RPMI8226 (cell line): Measurements from ENCODE around the gene PTPRO.

Experiments
- DNase-seq: peaks from one replicate; pipeline ENCODE4 v3.0.0-alpha.2; 2015

PTPRO gene

DNA sequence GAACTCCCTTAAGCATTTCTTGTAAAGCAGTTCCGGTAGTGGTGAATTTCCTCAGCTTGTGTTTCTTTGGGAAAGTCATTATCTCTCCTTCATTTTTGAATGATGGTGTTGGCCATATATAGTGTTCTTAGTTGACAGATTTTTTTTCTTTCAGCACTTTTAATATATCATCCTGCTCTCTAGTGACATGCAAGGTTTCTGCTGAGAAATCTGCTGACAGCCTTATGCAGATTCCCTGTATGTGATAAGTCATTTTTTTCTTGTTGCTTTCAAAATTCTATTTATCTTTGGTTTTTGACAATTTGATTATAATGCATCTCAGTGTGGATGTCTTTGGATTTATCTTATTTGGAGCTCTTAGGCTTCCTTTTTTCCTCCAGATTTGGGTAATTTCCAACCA lies 135.7 kb downstream of the PTPRO start:
- no peak for DNase-seq

DNA sequence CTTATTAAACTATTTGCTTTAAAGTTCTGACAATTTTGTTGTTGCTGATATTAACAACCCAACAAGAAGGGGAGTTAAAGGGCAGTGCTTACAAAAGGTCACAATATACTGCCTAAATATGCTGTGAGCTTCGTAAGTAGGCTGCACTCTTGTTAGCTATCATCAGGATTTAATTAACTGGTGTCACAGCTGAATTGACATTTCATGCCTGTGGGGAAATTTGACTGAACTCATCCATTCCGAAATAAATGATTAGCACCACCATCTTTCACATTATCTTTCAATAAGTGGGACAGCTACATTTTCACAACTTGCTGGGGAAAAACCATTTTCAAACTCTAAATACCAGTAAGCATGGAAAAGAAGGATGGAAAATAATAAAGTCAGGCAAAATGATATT lies 146.6 kb downstream of the PTPRO start:
- no peak for DNase-seq

DNA sequence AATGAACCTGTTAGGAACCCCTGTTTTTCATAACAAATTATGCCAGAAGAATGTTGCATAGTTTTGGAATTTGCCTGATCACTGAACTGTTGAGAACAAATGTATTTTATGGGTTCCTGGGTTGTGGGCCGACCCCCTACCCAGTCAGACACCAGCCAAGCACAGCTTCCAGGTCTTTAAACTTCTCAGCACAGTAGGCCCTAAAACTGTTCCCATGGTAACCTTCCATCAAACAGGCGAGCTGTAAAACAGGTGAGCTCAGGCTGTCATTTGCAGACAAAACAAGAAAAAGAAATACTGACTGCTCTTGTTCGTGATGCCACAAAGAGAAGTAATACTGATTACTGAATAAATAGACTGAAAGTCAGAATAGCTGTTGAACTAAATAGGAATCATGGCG lies 147.0 kb downstream of the PTPRO start:
- no peak for DNase-seq

DNA sequence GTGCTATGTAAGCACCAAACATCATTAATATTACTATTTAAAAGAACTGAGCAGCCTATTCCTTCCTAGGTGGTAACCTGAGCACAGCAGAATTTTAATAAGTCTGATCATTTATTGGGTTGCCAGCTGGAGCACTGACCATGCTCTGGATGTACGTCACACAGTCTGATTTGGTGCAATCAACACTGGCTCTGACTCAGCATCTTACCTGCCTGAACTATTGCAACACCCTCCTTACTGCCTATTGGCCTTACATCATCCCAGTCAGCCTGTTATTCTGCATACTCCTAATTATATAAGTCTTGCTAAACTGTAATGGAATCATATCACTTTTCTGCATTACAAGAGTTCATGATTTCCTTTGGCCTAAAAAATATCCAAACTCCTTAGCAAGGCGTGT lies 149.7 kb downstream of the PTPRO start:
- no peak for DNase-seq

DNA sequence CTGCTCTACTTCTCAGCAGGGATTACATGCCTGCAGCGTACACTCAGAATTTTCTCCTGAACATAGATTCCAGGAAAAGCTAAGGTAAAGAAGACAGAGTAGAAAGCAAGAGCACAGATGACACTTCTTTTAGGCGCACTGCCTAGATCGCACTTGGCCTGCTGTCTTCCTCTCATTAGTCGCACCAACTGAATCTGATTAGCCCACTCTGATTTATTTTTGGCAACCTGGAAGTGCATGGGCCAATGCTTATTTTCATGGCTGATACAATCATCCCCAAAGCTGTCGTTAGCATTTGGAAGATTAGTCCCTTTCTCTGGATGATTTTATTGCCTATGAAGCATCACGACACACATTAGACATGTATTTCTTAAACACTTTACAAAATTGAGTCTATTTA lies 152.5 kb downstream of the PTPRO start:
- no peak for DNase-seq

DNA sequence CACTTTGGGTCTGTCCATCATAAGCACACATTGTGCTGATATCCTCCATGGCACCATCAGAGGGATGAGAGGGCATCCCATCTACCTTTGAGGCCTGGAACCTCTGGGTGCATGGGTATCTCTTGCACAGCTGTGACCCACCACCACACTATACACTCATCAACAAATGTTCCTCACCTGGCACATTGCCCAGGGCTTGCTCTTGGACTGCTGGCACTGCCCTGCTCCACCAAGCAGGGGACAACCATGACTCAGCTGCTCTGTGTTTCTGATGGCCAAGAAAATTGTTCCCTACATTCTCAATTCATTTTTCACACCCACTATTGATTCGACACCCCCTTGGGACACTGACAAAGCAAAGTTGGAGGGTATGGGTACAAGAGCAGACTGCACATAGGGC lies 155.5 kb downstream of the PTPRO start:
- DNase-seq = no peak

DNA sequence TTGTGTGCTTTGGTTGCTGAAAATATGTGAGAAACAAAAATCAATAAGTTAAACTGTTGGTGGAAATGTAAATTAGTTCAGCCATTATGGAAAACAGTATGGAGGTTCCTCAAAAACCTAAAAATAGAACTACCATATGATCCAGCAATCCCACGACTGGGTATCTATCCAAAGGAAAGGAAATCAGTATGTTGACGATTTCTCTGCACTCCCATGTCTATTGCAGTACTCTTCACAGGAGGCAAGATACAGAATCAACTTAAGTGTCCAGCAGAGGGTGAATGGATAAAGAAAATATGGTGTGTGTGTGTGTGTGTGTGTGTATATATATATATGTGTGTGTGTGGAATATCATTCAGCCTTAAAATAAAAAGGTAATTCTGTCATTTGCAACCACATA lies 159.5 kb downstream of the PTPRO start:
- no peak for DNase-seq

DNA sequence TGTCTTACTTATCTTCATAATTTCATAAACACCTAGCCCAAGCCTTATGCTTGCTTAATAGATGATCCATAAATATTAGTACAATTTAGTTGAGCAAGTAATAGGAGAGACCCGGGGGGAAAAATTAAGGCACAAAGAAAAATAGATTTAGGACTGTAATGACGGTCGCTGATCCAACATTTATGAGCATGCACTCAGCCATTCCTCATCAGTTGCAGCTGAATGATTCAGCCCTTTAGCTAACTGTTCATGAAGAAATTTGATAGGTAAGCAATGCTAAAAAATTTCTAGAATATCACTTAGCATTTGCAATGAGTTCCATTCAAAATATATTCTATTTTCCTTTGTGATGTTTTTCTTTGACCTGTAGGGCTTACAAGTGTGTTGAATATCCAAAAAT lies 163.2 kb downstream of the PTPRO start:
- DNase-seq = no peak

DNA sequence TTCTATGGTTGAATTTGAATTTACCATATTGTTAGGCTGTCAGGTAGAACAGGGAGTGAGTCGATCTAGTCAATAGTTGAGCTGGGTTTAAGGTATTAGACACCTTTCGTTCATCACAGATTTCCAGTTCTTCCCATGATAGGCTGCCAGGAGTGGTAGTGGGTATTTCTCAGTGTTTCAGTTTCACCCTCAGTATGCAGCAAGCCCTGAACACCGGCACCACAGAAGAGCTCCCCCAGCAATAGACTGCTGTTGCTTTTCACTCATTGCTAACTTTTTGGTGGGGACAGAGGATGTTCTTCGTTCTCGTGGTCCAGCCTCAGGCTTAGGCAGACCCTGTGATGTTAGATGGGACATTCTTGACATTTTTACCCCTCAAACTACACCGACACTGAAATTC lies 164.6 kb downstream of the PTPRO start:
- DNase-seq = no peak

DNA sequence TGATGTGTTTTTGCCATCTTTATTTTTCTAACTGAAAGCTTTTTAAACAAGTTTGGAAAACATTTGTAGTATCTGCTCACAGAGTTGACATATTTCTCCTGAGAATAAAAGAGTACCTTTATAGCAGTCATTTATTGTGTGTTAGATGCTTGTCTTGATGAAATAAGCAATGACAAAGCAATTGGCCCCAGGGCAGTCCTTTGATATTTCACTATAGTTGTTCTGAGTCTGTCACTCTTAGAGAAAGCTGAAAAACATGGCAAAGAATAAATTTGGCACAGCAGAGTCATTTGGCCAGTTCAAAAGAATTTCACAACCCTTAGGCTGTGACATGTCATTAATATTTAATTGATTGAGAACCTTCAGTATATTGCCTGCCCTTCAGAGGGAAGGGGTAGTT lies 166.2 kb downstream of the PTPRO start:
- DNase-seq = no peak

DNA sequence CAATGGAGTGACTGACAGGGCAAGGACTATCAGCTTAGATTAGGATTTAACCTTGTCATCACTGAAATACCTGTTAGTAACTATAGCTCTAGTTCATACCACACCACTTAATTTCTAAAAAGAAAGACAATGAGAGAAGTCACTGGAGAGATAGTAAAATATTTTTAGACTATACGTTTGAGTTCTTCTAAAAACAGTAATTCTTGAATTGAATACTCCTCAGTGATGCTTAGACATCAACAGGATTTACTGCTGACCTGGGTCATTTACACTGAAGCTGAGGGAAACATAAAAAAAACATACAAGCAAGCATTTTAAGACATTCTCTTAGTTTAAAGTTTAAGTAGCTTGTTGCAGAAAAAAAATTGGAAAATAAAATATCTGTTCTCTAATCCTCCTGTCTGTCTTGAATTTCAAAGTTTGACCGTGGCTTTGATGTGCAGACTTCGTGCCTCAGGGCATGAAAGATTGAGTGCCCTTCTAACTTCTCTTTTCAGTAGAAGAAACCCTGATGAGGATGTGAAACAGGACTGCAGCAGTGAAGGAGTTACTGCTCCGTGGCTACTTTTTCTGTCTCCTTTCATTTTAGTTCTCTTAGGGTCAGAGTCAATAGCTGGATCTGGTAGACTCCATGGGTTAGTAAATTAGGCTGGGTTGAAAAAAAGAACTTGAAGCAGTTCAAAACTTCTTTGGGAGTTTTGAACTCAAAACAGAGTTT lies 172.2 kb downstream of the PTPRO start:
- DNase-seq = peak; percentile 4

DNA sequence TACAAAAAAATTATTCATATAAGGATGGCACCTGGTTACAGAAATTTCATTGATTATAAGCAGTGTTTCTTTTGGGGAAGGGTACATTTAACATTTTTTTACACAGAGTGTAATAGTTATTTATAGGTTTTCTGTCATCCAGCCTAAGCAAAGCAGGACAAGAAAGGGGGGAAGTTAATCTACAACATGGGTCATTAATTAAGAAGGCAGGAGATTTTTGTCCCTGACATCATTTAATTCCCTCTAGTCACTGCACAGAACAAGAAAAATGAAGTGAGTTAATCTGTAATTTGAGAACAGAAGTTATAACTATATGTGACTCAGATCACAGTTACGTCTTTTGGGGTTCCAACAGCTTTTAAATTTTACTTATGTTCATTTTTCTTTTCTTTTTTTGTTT lies 173.4 kb downstream of the PTPRO start:
- no peak for DNase-seq

DNA sequence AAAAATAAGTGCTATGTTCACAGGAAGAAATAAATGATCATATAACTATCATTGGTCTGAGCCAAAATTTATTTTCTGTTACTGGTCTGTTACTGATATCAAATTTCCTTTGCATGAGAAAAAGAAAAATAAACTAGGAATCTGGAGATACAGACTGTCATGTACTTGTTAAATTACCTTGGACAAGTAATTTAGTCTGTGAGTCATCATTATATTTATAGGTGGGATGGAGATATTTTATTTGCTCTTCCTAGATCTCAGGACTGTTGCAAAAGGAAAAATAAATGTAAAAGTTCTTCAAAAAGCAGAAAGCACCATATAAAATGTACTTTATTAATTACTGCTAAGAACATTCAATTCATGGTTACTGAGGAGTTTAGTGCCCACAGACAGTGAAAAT lies 174.4 kb downstream of the PTPRO start:
- DNase-seq = no peak

DNA sequence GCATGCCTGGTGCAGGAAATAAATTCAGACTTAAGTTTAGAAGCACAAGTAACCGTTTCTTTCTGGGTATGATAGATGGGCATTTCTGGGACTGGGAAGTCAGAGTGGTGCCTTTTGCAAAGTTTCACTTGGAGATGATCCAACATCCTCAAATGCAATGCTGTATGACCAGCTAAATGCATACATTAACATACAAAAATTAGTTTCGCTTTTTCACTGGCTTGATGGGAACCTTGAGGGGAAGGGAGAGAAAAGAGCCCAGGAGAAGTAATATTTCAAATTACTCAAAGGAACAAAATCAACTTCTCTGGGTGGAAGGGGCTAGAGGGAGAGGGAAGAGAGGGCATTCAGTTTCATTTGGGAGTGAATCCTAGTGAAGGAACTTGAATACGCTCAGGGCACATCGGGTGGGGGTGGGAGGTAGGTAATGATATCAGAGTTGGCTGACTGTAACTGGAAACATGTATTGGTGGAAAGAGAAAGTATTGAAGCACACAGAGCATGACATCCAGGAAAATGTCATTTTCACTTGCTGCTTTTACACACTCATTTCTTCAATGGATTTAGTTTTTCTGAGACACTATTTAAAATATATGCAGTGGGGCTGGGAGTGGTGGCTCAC lies 175.5 kb downstream of the PTPRO start:
- peak; percentile 56 for DNase-seq

DNA sequence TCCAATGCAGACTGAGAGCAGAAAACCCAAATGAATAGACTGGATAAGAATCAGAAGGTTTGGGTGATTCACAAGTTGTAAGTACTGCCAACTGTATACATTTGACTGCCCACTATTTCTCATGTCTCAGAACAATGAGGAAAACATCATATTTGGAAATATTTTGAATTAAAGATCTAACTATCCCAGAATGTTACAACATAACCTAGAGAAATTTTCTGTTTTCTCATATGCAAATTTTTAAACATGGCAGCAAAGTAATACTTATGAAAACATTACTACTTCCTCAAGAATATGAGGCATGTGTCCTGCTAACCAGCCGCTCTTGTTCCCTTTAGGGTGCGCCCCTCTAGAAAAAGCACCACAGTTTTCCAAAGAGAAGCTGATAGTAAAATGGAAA lies 179.9 kb downstream of the PTPRO start:
- DNase-seq = no peak

DNA sequence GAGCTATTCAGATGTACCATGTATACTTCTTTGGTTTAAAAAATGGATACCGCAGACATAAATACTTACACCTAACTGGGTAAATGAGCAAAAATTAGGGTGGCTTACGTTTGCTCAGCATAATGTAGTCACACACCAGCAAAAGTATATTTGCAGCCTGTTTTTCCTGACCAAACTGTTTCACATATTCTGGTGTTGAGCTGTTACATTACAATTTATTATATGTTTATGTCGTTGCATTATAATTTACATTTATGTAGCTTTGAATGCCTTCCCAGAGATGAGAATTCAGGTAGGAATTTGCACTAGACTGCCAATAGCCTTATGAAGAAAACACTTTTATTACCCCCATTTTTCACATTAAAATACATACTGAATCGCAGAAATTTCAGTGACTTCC lies 183.3 kb downstream of the PTPRO start:
- no peak for DNase-seq

DNA sequence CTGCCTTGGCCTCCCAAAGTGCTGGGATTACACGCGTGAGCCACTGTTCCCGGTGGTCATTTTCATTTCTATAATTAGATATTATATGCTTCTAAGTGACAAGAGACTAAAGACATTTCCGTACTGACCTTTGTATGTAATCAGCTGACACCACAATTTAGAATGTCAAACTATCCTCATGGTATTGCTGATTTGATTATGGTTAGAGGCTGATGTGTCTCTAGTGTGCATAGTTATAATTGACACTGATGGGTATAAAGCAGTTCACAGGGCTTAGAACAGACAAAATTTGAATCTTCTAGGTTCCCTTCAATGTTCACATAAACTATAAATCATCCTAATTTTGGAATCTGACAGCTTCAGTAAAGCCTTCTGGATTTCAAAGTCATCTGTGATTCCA lies 192.7 kb downstream of the PTPRO start:
- no peak for DNase-seq

DNA sequence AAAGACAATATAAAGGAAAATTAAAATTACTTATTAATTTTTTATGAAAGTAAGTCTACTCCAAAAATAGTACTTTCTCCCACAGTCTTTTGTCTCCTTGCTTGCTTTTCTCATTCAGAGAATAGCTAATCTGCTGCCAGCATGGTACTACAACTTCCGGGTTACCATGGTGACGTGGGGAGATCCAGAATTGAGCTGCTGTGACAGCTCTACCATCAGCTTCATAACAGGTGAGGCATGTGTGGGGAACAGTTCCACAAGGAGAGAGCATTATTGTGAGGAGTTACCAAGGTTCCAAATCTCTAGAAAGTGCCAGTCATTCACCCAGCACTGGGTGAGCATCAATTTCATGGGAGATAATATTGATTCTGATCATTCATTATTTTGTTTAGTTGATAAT lies 197.8 kb downstream of the PTPRO start:
- DNase-seq = peak; percentile 34

DNA sequence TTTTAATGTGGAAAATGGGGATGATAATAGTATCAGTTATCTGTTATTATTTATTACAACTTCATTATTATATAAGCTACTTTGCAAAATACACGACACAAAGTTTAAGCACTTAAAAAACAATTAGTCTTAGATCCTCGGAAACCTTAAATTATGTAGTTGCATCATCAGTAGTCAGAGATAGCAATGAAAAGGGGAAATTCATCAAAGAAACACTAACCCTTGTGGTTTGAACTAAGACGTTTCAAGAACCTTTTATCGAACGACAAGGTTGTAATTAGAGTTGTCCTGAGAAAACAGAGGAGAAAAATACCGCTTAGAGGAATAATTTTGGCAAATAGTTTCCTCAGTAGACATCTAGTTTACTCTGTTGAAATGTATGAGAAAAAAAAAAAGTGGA lies 198.5 kb downstream of the PTPRO start:
- DNase-seq = no peak

DNA sequence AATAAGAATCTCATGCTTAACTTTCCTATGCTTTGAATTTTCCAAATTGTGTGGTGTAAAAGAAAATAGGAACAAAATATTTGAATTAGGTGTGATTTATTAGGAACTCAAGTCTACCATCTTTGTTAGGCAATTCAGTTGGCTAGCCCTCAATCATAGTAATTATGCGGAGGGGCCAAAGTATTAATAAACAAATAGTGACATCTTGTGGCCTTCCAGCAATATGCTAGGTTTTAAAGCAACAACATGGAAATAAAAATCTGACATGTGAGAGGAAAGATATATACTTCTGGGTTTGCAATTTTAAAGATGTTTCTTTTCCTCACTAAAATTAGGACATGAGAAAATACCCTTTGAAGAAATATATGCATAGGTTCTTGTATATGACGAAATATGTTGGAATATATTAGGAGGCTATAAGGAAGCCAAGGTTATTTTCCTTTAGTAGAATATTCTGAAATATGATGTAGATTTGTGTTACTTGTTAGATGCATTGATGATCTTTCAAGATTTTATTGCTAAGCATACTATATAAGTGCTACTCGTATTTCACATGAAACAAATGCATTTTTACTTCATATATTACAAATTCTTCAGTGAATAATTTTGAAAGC lies 200.4 kb downstream of the PTPRO start:
- peak; percentile 43 for DNase-seq

DNA sequence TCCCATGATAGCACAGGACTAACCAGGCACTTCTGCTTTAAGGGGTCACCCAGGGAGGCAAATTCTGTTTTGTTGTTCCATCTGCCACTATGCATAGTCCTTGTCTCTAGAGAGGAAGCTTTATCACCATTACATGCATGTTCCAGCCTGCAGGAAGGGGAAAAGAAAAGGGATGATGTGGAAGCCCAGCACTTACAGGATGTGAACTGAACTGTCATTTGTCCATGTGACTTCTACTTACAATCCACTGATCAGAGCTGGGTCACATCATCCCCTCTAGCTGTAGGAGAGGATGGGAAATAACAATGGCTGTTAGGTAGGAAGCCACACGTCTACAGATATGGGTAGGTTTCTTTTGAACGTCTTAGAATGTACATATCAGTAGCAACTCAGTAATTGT lies 203.1 kb downstream of the PTPRO start:
- DNase-seq = no peak

DNA sequence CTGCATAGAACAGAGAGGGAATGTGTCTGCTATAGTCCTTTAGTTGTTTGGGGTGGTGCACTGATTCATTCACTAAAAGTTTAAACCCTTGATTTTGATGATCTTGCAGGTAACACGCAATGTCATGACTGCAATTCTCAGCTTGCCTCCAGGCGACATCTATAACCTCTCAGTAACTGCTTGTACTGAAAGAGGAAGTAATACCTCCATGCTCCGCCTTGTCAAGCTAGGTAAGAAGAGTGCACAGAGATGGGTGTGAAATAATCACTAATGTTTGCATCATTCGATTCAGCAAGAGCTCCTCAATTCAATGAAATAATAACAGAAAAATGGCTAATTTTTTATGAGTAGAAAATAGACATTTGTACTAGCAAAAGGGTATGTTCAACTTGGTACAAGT lies 203.7 kb downstream of the PTPRO start:
- peak; percentile 86 for DNase-seq

DNA sequence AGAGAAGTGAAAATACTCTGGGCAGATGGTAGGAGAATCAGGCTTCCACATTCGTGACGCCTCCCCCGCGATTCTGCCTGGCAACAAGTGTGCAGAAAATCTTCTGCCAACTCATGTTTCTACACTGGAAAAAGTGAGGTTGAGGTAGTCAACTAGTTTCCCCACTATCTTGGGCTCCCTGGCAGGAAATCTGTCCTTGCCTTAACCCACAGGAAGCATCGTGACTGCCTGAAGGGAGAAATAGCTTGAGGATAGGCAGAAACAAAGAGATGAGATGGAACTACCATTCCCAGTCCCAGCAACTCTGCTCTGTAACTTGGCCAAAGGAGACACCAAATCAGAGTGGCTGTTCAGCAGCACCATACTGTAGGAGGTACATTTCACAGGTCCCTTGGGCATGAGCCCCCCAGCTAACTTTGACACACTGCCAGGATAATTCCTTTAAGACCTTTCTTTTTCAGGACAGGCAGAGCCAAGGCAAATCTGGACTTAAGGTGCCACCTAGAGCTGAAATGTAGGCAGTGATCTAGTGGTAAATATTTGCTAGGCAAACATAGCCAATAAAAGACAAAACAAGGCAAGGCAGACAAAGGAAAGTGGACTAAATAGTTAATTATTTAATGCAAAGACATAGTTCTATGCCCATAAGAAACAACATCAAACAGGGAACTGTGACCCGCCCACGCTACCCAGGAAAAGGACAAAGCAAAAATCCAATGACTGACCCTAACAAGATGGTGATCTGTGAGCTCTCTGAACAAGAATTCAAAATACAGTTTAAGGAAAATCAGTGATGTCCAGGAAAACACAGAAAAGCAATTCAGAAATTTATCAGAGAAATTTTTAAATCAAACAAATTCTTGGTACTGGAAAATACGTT lies 205.1 kb downstream of the PTPRO start:
- peak; percentile 51 for DNase-seq

DNA sequence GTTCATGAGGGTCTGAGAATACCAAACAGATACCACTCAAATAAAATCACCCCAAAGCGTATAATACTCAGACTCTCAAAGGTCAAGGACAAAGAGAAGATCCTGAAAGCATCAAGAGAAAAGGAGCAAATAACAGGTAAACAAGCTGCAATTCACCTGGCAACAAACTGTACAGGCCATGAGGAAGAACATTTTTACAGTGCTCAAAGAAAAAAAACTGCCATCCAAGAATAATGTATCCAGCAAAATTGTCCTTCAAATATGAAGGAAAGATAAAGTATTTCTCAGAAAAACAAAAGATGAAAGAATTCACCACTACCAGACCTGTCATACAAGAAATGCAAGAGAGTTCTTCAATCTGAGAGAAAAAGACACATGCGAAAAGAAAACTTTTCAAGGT lies 206.4 kb downstream of the PTPRO start:
- no peak for DNase-seq
